ENCODE results near the gene PIK3CG. TPM values are rescaled to one million over a fixed set of nuclear protein-coding genes. Genes with fewer than 3 reads are reported as not detected.
"Not testable (repeated sequence)": the region's sequence is repeated elsewhere in the genome, so short reads cannot be mapped to it uniquely, and the experiment has no call there.

The PIK3CG gene
- 28.1 and 29.2 TPM in 2 replicates for total RNA-seq

GRCh38 chr7:106865130-106866041, at the start of gene PIK3CG:
Gene PIK3CG, plus strand, starts transcription at chr7:106865282. Its CDS starts 2,280 bp downstream, at chr7:106867562.
- intact Hi-C loops (cut with micrococcal nuclease), result loop anchor here (1.0 to 5.0 kb wide), 7 partner anchors 22 to 438 kb away; partner anchors contain the start of genes CCDC71L and HBP1
- Mint-ChIP-seq H3K36me3 (ENCODE audit: low read depth) (peaks cover 38% of the 10 kb centered on the region), H3K4me3 (peak within 1 kb of the TSS; percentile 95), H3K27ac (peak within 1 kb of the TSS; percentile 93), H3K9me3 (peaks cover 4% of the 10 kb centered on the region), H3K27me3 (no peaks in the 10 kb centered on the region), H3K4me1 (peaks cover 42% of the 10 kb centered on the region)
- peak; percentile 80 for DNase-seq

- intact Hi-C loops (cut with micrococcal nuclease), result no loop called here
- no peaks in the 10 kb centered on the region for H3K27me3 Mint-ChIP-seq
- H3K27ac Mint-ChIP-seq, result no peak overlapping the region
- DNase-seq, result no peak
- no peak overlapping the region for H3K4me3 Mint-ChIP-seq
- no peaks in the 10 kb centered on the region for H3K36me3 Mint-ChIP-seq (ENCODE audit: low read depth)
- H3K9me3 Mint-ChIP-seq, result no peaks in the 10 kb centered on the region
- H3K4me1 Mint-ChIP-seq, result peaks cover 1% of the 10 kb centered on the region
Observed at GRCh38 chr7:106817098-106817497, 48.0 kb upstream of the PIK3CG start.

GRCh38 chr7:106818736-106819135, 46.3 kb upstream of the PIK3CG start:
- no peaks in the 10 kb centered on the region for H3K9me3 Mint-ChIP-seq
- no peaks in the 10 kb centered on the region for H3K4me1 Mint-ChIP-seq
- no peak overlapping the region for H3K27ac Mint-ChIP-seq
- no peaks in the 10 kb centered on the region for H3K27me3 Mint-ChIP-seq
- DNase-seq, result no peak
- H3K36me3 Mint-ChIP-seq (ENCODE audit: low read depth), result no peaks in the 10 kb centered on the region
- H3K4me3 Mint-ChIP-seq, result no peak overlapping the region
- intact Hi-C loops (cut with micrococcal nuclease), result no loop called here

GRCh38 chr7:106819546-106819945, 45.5 kb upstream of the PIK3CG start:
- H3K27ac Mint-ChIP-seq, result no peak overlapping the region
- peaks cover 3% of the 10 kb centered on the region for H3K9me3 Mint-ChIP-seq
- no peaks in the 10 kb centered on the region for H3K27me3 Mint-ChIP-seq
- intact Hi-C loops (cut with micrococcal nuclease), result no loop called here
- no peak overlapping the region for H3K4me3 Mint-ChIP-seq
- no peak for DNase-seq
- no peaks in the 10 kb centered on the region for H3K4me1 Mint-ChIP-seq
- H3K36me3 Mint-ChIP-seq (ENCODE audit: low read depth), result no peaks in the 10 kb centered on the region

GRCh38 chr7:106820321-106821217, 44.5 kb upstream of the PIK3CG start:
- Mint-ChIP-seq H3K9me3 (peaks cover 5% of the 10 kb centered on the region), H3K27ac (no peak overlapping the region), H3K36me3 (ENCODE audit: low read depth) (no peaks in the 10 kb centered on the region), H3K27me3 (no peaks in the 10 kb centered on the region), H3K4me1 (no peaks in the 10 kb centered on the region), H3K4me3 (no peak overlapping the region)
- no peak for DNase-seq
- intact Hi-C loops (cut with micrococcal nuclease), result no loop called here

- H3K27me3 Mint-ChIP-seq, result no peaks in the 10 kb centered on the region
- intact Hi-C loops (cut with micrococcal nuclease), result no loop called here
- H3K27ac Mint-ChIP-seq, result no peak overlapping the region
- no peak overlapping the region for H3K4me3 Mint-ChIP-seq
- H3K36me3 Mint-ChIP-seq (ENCODE audit: low read depth), result no peaks in the 10 kb centered on the region
- no peak for DNase-seq
- peaks cover 5% of the 10 kb centered on the region for H3K9me3 Mint-ChIP-seq
- no peaks in the 10 kb centered on the region for H3K4me1 Mint-ChIP-seq
Observed at GRCh38 chr7:106823631-106824030, 41.5 kb upstream of the PIK3CG start.

GRCh38 chr7:106824458-106824857, 40.6 kb upstream of the PIK3CG start:
- H3K27me3 Mint-ChIP-seq, result no peaks in the 10 kb centered on the region
- intact Hi-C loops (cut with micrococcal nuclease), result no loop called here
- H3K4me1 Mint-ChIP-seq, result no peaks in the 10 kb centered on the region

GRCh38 chr7:106827626-106828025, 37.5 kb upstream of the PIK3CG start:
- intact Hi-C loops (cut with micrococcal nuclease), result no loop called here
- H3K4me3 Mint-ChIP-seq, result no peak overlapping the region
- no peak for DNase-seq
- H3K9me3 Mint-ChIP-seq, result peaks cover 10% of the 10 kb centered on the region
- H3K4me1 Mint-ChIP-seq, result no peaks in the 10 kb centered on the region
- H3K27me3 Mint-ChIP-seq, result no peaks in the 10 kb centered on the region
- no peak overlapping the region for H3K27ac Mint-ChIP-seq
- H3K36me3 Mint-ChIP-seq (ENCODE audit: low read depth), result no peaks in the 10 kb centered on the region

More at GRCh38 chr7:106824458-106824857, 40.6 kb upstream of the PIK3CG start:
- H3K27ac Mint-ChIP-seq, result no peak overlapping the region
- no peak for DNase-seq
- no peaks in the 10 kb centered on the region for H3K36me3 Mint-ChIP-seq (ENCODE audit: low read depth)
- H3K9me3 Mint-ChIP-seq, result peaks cover 5% of the 10 kb centered on the region
- no peak overlapping the region for H3K4me3 Mint-ChIP-seq

GRCh38 chr7:106829496-106829895, 35.6 kb upstream of the PIK3CG start:
- no peaks in the 10 kb centered on the region for H3K36me3 Mint-ChIP-seq (ENCODE audit: low read depth)
- intact Hi-C loops (cut with micrococcal nuclease), result no loop called here
- H3K4me3 Mint-ChIP-seq, result no peak overlapping the region
- DNase-seq, result no peak
- peaks cover 8% of the 10 kb centered on the region for H3K9me3 Mint-ChIP-seq
- H3K4me1 Mint-ChIP-seq, result no peaks in the 10 kb centered on the region
- H3K27ac Mint-ChIP-seq, result no peak overlapping the region
- no peaks in the 10 kb centered on the region for H3K27me3 Mint-ChIP-seq

GRCh38 chr7:106830896-106831295, 34.2 kb upstream of the PIK3CG start:
- H3K36me3 Mint-ChIP-seq (ENCODE audit: low read depth); H3K9me3 Mint-ChIP-seq; H3K27ac Mint-ChIP-seq; H3K27me3 Mint-ChIP-seq; intact Hi-C loops (cut with micrococcal nuclease); DNase-seq; H3K4me1 Mint-ChIP-seq; H3K4me3 Mint-ChIP-seq: not testable (repeated sequence)

- intact Hi-C loops (cut with micrococcal nuclease), result no loop called here
- no peak overlapping the region for H3K4me3 Mint-ChIP-seq
- DNase-seq, result no peak
- no peaks in the 10 kb centered on the region for H3K9me3 Mint-ChIP-seq
- no peak overlapping the region for H3K27ac Mint-ChIP-seq
- H3K4me1 Mint-ChIP-seq, result no peaks in the 10 kb centered on the region
- no peaks in the 10 kb centered on the region for H3K36me3 Mint-ChIP-seq (ENCODE audit: low read depth)
- no peaks in the 10 kb centered on the region for H3K27me3 Mint-ChIP-seq
Observed at GRCh38 chr7:106836816-106837215, 28.3 kb upstream of the PIK3CG start.

GRCh38 chr7:106839511-106839910, 25.6 kb upstream of the PIK3CG start:
- no peak for DNase-seq
- intact Hi-C loops (cut with micrococcal nuclease), result no loop called here
- no peak overlapping the region for H3K27ac Mint-ChIP-seq
- no peak overlapping the region for H3K4me3 Mint-ChIP-seq
- no peaks in the 10 kb centered on the region for H3K9me3 Mint-ChIP-seq
- peaks cover 2% of the 10 kb centered on the region for H3K27me3 Mint-ChIP-seq
- no peaks in the 10 kb centered on the region for H3K36me3 Mint-ChIP-seq (ENCODE audit: low read depth)
- no peaks in the 10 kb centered on the region for H3K4me1 Mint-ChIP-seq

- DNase-seq, result no peak
- no peak overlapping the region for H3K4me3 Mint-ChIP-seq
- intact Hi-C loops (cut with micrococcal nuclease), result no loop called here
- H3K4me1 Mint-ChIP-seq, result no peaks in the 10 kb centered on the region
- no peak overlapping the region for H3K27ac Mint-ChIP-seq
- H3K36me3 Mint-ChIP-seq (ENCODE audit: low read depth), result no peaks in the 10 kb centered on the region
- H3K9me3 Mint-ChIP-seq, result no peaks in the 10 kb centered on the region
- peaks cover 9% of the 10 kb centered on the region for H3K27me3 Mint-ChIP-seq
Observed at GRCh38 chr7:106840342-106840741, 24.7 kb upstream of the PIK3CG start.

- Mint-ChIP-seq H3K27ac (no peak overlapping the region), H3K27me3 (peaks cover 9% of the 10 kb centered on the region), H3K4me3 (no peak overlapping the region), H3K36me3 (ENCODE audit: low read depth) (no peaks in the 10 kb centered on the region), H3K4me1 (no peaks in the 10 kb centered on the region), H3K9me3 (no peaks in the 10 kb centered on the region)
- DNase-seq, result no peak
- intact Hi-C loops (cut with micrococcal nuclease), result no loop called here
Observed at GRCh38 chr7:106841896-106842390, 23.1 kb upstream of the PIK3CG start.
